ENCODE data around the gene EFCAB6.

DNA sequence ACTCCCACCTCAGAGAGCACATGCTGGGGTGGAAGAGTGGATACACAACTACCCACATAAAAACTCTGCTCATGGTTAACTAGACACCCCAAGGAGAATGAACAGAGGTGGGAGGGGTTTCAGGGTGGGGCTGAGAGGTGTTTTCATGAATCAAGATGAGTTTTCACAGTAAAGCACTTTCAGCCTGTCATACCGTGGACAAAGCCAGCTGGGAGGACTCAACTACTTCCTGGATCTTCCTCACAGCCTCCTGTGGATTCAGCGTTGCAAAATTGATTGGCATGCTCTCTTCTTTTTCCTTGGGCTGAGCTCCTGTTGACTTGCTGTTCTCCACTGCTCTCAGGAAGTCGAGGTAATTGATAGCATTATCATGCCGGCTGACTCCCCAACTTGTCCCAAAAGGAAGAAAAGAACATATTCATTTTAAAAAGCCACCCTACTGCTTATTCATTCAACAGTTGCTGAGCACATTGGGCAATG, 231.8 kb downstream of the EFCAB6 start:
- no peak for TF ChIP-seq HDAC2 (CRISPR knock-in tag; IDR thresholded peaks at IDR 0.05)
- TF ChIP-seq ELF4 (CRISPR knock-in tag; IDR thresholded peaks at IDR 0.05; ENCODE audit: borderline replicate concordance): no peak
- no peak for TF ChIP-seq ZNF674 (CRISPR knock-in tag; IDR thresholded peaks at IDR 0.05; ENCODE audit: low read depth)
- TF ChIP-seq, protein P1, sequence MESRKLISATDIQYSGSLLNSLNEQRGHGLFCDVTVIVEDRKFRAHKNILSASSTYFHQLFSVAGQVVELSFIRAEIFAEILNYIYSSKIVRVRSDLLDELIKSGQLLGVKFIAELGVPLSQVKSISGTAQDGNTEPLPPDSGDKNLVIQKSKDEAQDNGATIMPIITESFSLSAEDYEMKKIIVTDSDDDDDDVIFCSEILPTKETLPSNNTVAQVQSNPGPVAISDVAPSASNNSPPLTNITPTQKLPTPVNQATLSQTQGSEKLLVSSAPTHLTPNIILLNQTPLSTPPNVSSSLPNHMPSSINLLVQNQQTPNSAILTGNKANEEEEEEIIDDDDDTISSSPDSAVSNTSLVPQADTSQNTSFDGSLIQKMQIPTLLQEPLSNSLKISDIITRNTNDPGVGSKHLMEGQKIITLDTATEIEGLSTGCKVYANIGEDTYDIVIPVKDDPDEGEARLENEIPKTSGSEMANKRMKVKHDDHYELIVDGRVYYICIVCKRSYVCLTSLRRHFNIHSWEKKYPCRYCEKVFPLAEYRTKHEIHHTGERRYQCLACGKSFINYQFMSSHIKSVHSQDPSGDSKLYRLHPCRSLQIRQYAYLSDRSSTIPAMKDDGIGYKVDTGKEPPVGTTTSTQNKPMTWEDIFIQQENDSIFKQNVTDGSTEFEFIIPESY (CRISPR knock-in tag; IDR thresholded peaks at IDR 0.05): no peak
- no peak for TF ChIP-seq GTF3A (CRISPR knock-in tag; conservative IDR thresholded peaks at IDR 0.05)
- no peak for TF ChIP-seq NR2C2 (CRISPR knock-in tag; IDR thresholded peaks at IDR 0.05; ENCODE audit: borderline replicate concordance)
- no peak for TF ChIP-seq ZSCAN31 (CRISPR knock-in tag; IDR thresholded peaks at IDR 0.05; ENCODE audit: low read depth)
- TF ChIP-seq MAFK (conservative IDR thresholded peaks at IDR 0.05 in 1 of 2, IDR thresholded peaks at IDR 0.05 in 1 of 2; ENCODE audit: low read length in 2 of 2): no peak
- no peak for TF ChIP-seq HMG20A (CRISPR knock-in tag; IDR thresholded peaks at IDR 0.05; ENCODE audit: borderline replicate concordance)
- no peak for TF ChIP-seq REST (IDR thresholded peaks at IDR 0.05; ENCODE audit: borderline replicate concordance in 1 of 2, low read depth in 1 of 2, low read length in 2 of 2)

All from HepG2 (cell line).